GM12878 (cell line): ENCODE data around the gene MYH6. TPM values are rescaled to one million over a fixed set of nuclear protein-coding genes. Genes with fewer than 3 reads are reported as not detected.
"Not testable (repeated sequence)": the region's sequence is repeated elsewhere in the genome, so short reads cannot be mapped to it uniquely, and the experiment has no call there.

Source experiments
- ATAC-seq: fragments of 200-7000 bp; cut with Tn5 transposase; 3 replicates; pipeline ENCODE4 v1.9.1; 2020; ENCODE audit warnings: mild to moderate bottlenecking, moderate library complexity
- BruUV-seq: library from RNA; stranded (reverse); fragments of 400-500 nt; replicated peaks from 2 replicates; lab custom pipeline; 2021; lab: Mats Ljungman, UMichigan
- CTCF ChIA-PET: fragments of 300-600 bp; sonication (Branson Sonifier 250); formaldehyde crosslinking; extraction: SDS; loops from one replicate; lab custom pipeline; 2021; ENCODE audit warnings: inconsistent platforms; lab: Yijun Ruan, JAX
- POLR2A ChIA-PET: fragments of 350-600 bp; formaldehyde crosslinking; extraction: SDS; loops from one replicate; lab custom pipeline; 2021; ENCODE audit warnings: inconsistent platforms; lab: Charles Lee
- RAD21 ChIA-PET: fragments of 300-600 bp; sonication (Branson Sonifier 250); formaldehyde crosslinking; loops from one replicate; lab custom pipeline; 2023; ENCODE audit warnings: antibody characterized with exemption; ENCODE audit not compliant: unreplicated experiment; lab: Charles Lee
- SMC1A ChIA-PET: fragments of 300-600 bp; sonication (Branson Sonifier 250); formaldehyde crosslinking; loops from one replicate; lab custom pipeline; 2023; ENCODE audit not compliant: unreplicated experiment, uncharacterized antibody; lab: Charles Lee
- DNase-seq: peaks from one replicate; pipeline ENCODE4 v3.0.0-alpha.2; 2011; ENCODE audit warnings: low read depth, low spot score
- FAIRE-seq: peaks from 3 replicates; lab custom pipeline; 2011; peaks lifted over from hg19 to GRCh38; lab: Jason Lieb, UNC
- H2AFZ ChIP-seq: 2 replicates; pipeline ENCODE4 v1.6.0; 2011; ENCODE audit warnings: low read depth, low read length, control low read depth; ENCODE audit not compliant: control insufficient read depth
- H3K27ac ChIP-seq: 2 replicates; pipeline ENCODE4 v1.5.1; 2011; ENCODE audit warnings: control low read depth; ENCODE audit not compliant: control insufficient read depth, insufficient read depth
- H3K27me3 ChIP-seq, 2 experiments: replicated peaks in 1 of 2; 2 replicates each; pipeline versions ENCODE4 v1.6.0 to v1.6.1; 2011; ENCODE audit warnings: low read length in 1 of 2; ENCODE audit not compliant: control insufficient read depth in 2 of 2, insufficient read depth in 2 of 2
- H3K36me3 ChIP-seq, 2 experiments: 2 replicates each; pipeline ENCODE4 v1.5.1; 2011; ENCODE audit warnings: low read length in 1 of 2; ENCODE audit not compliant: control insufficient read depth in 2 of 2, insufficient read depth in 2 of 2
- H3K4me1 ChIP-seq: 2 replicates; pipeline ENCODE4 v1.6.1; 2011; ENCODE audit warnings: mild to moderate bottlenecking, low read length, moderate library complexity, mixed read lengths; ENCODE audit not compliant: control insufficient read depth, insufficient read depth
- H3K4me2 ChIP-seq: 2 replicates; pipeline ENCODE4 v1.6.0; 2011; ENCODE audit warnings: control low read depth; ENCODE audit not compliant: control insufficient read depth, insufficient read depth
- H3K4me3 ChIP-seq: fragments of 200-600 bp; sonication (generic); 2 replicates; pipeline ENCODE4 v1.5.1; 2016
- H3K79me2 ChIP-seq: 2 replicates; pipeline ENCODE4 v1.6.0; 2011; ENCODE audit warnings: low read length; ENCODE audit not compliant: control insufficient read depth, insufficient read depth
- H3K9ac ChIP-seq: 2 replicates; pipeline ENCODE4 v1.8.0; 2011; ENCODE audit warnings: low read length, control low read depth, mixed read lengths; ENCODE audit not compliant: control insufficient read depth, insufficient read depth
- H3K9me3 ChIP-seq: replicated peaks from 3 replicates; pipeline ENCODE4 v1.5.1; 2011; ENCODE audit warnings: mild to moderate bottlenecking, low read length; ENCODE audit not compliant: control insufficient read depth, insufficient read depth
- H4K20me1 ChIP-seq: 2 replicates; pipeline ENCODE4 v1.6.0; 2011; ENCODE audit not compliant: control insufficient read depth, insufficient read depth
- CTCF ChIP-seq, 3 experiments: IDR thresholded peaks in 2 of 3; conservative IDR thresholded peaks in 1 of 3; 2 replicates each; pipeline ENCODE4 v1.5.1; 2011; ENCODE audit warnings: low read depth in 3 of 3, low read length in 3 of 3, mild to moderate bottlenecking in 3 of 3, control low read depth in 2 of 3, moderate library complexity in 2 of 3, inconsistent platforms in 1 of 3, mixed read lengths in 1 of 3; ENCODE audit not compliant: control insufficient read depth in 2 of 3, insufficient read depth in 1 of 3; ENCODE audit errors: extremely low read depth in 1 of 3
- HDGF ChIP-seq: fragments of 450-650 bp; IDR thresholded peaks from 2 replicates; pipeline ENCODE4 v1.6.1; 2016; ENCODE audit warnings: antibody characterized with exemption
- SKIL ChIP-seq: fragments of 450-650 bp; IDR thresholded peaks from 2 replicates; pipeline ENCODE4 v1.6.1; 2017; ENCODE audit warnings: mild to moderate bottlenecking, low read depth, inconsistent platforms; ENCODE audit not compliant: poor library complexity, severe bottlenecking
- TCF3 ChIP-seq: IDR thresholded peaks from 2 replicates; pipeline ENCODE4 v1.6.1; 2012; ENCODE audit warnings: low read depth, mild to moderate bottlenecking, low read length, borderline replicate concordance; ENCODE audit not compliant: insufficient read depth
- TCF7 ChIP-seq: IDR thresholded peaks from 2 replicates; pipeline ENCODE4 v1.6.1; 2014; ENCODE audit warnings: antibody characterized with exemption, borderline replicate concordance
- ZBTB11 ChIP-seq: fragments of 450-650 bp; formaldehyde crosslinking; IDR thresholded peaks from 2 replicates; pipeline ENCODE4 v1.5.0; 2022; ENCODE audit warnings: mild to moderate bottlenecking, missing genetic modification characterization
- WGBS: methylation state at CpG from one replicate; pipeline ENCODE4 v1.1.6; 2016; ENCODE audit warnings: low lambda C conversion rate; ENCODE audit not compliant: insufficient replicate concordance, insufficient coverage; ENCODE audit errors: missing lambda C conversion rate; 5-methylcytosine and 5-hydroxymethylcytosine counted together
- in situ Hi-C: fragments of 300-500 bp; cut with MboI; formaldehyde crosslinking; loops from 9 replicates; pipeline ENCODE4 v1.14.3; 2018; ENCODE audit warnings: mixed read lengths
- intact Hi-C: fragments of 100-400 bp; cut with micrococcal nuclease; formaldehyde crosslinking; loops from one replicate; pipeline ENCODE4 v1.14.2; 2022; ENCODE audit not compliant: unreplicated experiment
- polyA plus RNA-seq, 11 experiments: library from polyadenylated mRNA; depleted of rRNA in 4 of 11; unstranded in 6 of 11; stranded (reverse) in 5 of 11; fragments of >200 nt; fragmentation: Nextera tagmentation in 4 of 11; fragmentation: Illumina TruSeq in 1 of 11; extraction: Ambion mirVana in 4 of 11; extraction: Trizol in 1 of 11; gene quantifications; 1 replicate in 1 of 11; 2 replicates in 10 of 11; pipeline versions ENCODE4 v1.2.1 to v1.2.3, GENCODE V29; 2011 to 2016; ENCODE audit warnings: inconsistent platforms in 2 of 11, missing spikeins in 2 of 11, low read depth in 1 of 11
- total RNA-seq, 4 experiments: library from RNA; depleted of rRNA in 3 of 4; stranded (reverse); fragments of >200 nt in 3 of 4; fragmentation: Illumina TruSeq in 1 of 4; extraction: Trizol in 1 of 4; gene quantifications; 2 replicates each; pipeline versions ENCODE4 v1.2.1 to v1.2.3, GENCODE V29; 2013 to 2021

Gene MYH6
- total and polyA plus RNA-seq, 10 of the 15 experiments (the other 5 are each of a cell fraction or from before 2014, with no cell fraction given) = 0.01 to 0.84 (median 0.05) TPM; not detected in 7

- H3K27ac ChIP-seq, H3K4me3 ChIP-seq, DNase-seq, ATAC-seq, H2AFZ ChIP-seq, in situ Hi-C loops, FAIRE-seq, BruUV-seq, H3K4me2 ChIP-seq, intact Hi-C loops, H3K79me2 ChIP-seq, POLR2A ChIA-PET, H4K20me1 ChIP-seq, H3K36me3 ChIP-seq, H3K27me3 ChIP-seq, RAD21 ChIA-PET, H3K9ac ChIP-seq, H3K4me1 ChIP-seq, H3K9me3 ChIP-seq: not testable (repeated sequence)
- WGBS = 49% methylated on average over 9 of the region's 11 CpGs
- ChIA-PET CTCF (interaction anchor here (0.7 to 1.3 kb wide), 4 partner anchors 11 to 199 kb away, joined by 3 to 4 read pairs (median 3); no protein-coding TSS in a partner anchor), SMC1A (interaction anchor here (1.1 to 1.3 kb wide), 2 partner anchors 130 to 222 kb away, joined by 3 to 4 read pairs; no protein-coding TSS in a partner anchor)
- 0 out of 6 replicates have a peak, but pooled peaks of 1 of the 3 experiments have one; percentile 3 for TF ChIP-seq CTCF (IDR thresholded peaks at IDR 0.05 in 2 of 3, conservative IDR thresholded peaks at IDR 0.05 in 1 of 3; ENCODE audit: control insufficient read depth in 2 of 3, extremely low read depth in 1 of 3, insufficient read depth in 1 of 3, low read depth in 3 of 3, low read length in 3 of 3)
Observed at GRCh38 chr14:23456883-23457586, 49.0 kb upstream of the MYH6 start.

- BruUV-seq = no TSS peak
- ChIA-PET CTCF (interaction anchor here (0.7 to 0.9 kb wide), 2 partner anchors 74 to 110 kb away, joined by 3 read pairs; no protein-coding TSS in a partner anchor), SMC1A (no interaction called here), POLR2A (no interaction called here), RAD21 (no interaction called here)
- intact Hi-C loops = no loop called here
- Histone ChIP-seq H3K27ac (no peak overlapping the region), H3K79me2 (no peaks in the 10 kb centered on the region), H3K36me3 (no peaks in the 10 kb centered on the region), H3K4me1 (no peaks in the 10 kb centered on the region; the same call in 1 of the 2 replicates), H3K4me2 (no peak overlapping the region), H4K20me1 (no peaks in the 10 kb centered on the region), H3K4me3 (no peak overlapping the region), H2AFZ (no peak overlapping the region), H3K9me3 (no peaks in the 10 kb centered on the region), H3K9ac (no peak overlapping the region), H3K27me3 (no peaks in the 10 kb centered on the region; a peak in 1 of 4 replicates)
- in situ Hi-C loops = no loop called here
- ATAC-seq (no peak), FAIRE-seq (no peak), DNase-seq (no peak)
- WGBS = 0% methylated on average over 1 of the region's 1 CpG
- TF ChIP-seq TCF7 (no peak), ZBTB11 (no peak), SKIL (no peak), TCF3 (no peak), HDGF (no peak)
Observed at GRCh38 chr14:23454445-23454856, 46.4 kb upstream of the MYH6 start.
